ENCODE data around the gene CCDC27.
A peak's percentile ranks its signal among the peaks of the same experiment; 100 is the strongest.

Gene CCDC27

DNA sequence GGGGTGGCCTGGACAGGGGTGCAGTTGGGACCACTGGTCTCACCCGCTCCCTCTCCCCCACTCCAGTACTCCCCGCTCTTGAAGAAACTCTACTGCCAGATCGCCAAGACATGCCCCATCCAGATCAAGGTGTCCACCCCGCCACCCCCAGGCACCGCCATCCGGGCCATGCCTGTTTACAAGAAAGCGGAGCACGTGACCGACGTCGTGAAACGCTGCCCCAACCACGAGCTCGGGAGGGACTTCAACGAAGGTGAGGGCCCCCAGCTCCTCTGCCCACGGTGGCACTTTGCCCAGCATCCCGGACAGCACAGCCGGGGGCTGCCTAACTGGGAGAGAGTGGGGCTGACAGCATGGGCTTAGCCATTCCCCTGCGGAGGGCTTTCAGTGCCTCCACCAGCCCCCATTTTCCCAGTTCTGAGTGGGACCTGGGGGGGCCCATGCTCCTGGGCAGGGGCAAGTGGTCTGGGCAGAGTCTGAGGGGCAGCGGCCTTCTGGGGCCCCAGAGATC lies 30.2 kb upstream of the CCDC27 start:
- no peak for DNase-seq

DNA sequence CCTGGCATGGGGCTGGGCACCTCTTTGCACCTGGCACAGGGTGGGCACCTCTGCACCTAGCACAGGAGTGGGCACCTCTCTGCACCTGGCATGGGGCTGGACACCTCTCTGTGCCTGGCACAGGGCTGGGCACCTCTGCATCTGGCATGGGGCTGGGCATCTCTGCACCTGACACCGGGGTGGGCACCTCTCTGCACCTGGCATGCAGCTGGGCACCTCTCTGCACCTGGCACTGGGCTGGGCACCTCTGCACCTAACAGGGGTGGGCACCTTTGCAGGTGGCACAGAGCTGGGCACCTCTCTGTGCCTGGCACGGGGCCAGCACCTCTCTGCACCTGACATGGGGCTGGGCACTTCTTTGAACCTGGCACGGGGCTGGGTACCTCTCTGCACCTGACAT lies 29.4 kb upstream of the CCDC27 start:
- DNase-seq: no peak

DNA sequence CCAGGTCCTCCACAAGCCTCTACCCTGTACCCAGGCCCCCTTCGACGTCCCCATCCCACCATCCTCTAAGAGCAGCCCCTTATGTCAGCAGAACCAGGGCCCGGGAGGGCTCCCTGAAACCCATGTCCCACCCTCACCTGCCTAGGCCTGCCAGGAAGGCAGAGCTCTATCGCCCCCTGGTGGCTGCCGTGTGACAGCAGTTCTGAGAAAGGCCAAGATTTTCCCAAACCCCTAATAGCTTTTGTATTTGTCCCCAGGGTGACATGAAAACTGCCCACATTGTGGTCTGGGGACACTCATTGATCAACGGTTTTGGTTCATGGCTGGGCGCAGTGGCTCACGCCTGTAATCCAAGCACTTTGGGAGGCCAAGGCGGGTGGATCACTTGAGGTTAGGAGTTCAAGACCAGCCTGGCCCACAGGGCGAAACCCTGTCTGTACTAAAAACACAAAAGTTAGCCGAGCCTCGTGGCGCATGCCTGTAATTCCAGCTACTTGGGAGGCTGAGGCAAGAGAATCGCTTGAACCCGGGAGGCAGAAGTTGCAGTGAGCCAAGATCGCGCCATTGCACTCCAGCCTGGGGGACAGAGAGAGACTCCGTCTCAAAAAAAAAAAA lies 27.7 kb upstream of the CCDC27 start:
- DNase-seq: peak; percentile 57

DNA sequence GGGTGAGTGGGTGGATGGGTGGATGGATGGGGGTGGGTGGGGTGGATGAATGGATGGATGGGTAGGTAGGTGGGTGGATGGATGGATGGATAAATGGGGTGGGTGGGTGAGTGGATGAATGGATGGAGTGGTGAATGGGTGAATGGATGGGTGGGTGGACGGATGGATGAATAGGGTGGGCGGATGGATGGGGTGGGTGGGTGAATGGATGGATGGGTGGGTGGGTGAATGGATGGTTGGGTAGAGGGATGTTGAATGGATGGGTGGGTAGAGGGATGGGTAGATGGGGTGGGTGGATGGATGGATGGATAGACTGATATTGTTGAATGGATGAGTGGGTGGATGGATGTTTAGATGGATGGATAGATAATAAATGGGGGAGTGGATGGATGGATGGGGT lies 26.9 kb upstream of the CCDC27 start:
- DNase-seq: no peak

DNA sequence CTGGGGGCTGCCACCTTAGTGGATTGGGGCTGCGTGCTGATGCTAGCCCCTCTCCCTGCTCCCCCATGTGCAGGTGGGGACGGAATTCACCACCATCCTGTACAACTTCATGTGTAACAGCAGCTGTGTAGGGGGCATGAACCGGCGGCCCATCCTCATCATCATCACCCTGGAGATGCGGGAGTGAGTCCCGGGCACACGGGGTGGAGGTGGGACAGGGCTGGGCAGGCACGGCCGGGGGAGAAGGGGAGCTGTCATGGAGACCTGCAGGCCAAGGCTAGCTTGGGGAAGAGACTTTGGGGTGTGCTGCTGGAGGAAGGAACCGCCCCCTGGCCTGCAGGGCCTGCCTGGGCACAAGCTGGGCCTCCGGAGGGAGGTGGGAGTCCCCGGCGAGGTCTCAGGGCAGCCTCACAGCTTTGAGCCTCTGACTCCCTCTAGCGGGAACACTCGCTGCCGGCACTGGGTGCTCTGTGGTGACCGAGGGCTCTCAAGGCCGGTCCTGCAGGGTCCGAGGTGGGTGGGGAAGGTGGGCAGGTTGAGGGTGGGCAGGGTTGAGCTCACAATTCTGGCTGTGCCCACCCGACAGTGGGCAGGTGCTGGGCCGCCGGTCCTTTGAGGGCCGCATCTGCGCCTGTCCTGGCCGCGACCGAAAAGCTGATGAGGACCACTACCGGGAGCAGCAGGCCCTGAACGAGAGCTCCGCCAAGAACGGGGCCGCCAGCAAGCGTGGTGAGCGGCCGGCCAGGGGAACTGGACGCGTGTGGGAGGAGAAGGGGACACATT lies 25.0 kb upstream of the CCDC27 start:
- DNase-seq: no peak

DNA sequence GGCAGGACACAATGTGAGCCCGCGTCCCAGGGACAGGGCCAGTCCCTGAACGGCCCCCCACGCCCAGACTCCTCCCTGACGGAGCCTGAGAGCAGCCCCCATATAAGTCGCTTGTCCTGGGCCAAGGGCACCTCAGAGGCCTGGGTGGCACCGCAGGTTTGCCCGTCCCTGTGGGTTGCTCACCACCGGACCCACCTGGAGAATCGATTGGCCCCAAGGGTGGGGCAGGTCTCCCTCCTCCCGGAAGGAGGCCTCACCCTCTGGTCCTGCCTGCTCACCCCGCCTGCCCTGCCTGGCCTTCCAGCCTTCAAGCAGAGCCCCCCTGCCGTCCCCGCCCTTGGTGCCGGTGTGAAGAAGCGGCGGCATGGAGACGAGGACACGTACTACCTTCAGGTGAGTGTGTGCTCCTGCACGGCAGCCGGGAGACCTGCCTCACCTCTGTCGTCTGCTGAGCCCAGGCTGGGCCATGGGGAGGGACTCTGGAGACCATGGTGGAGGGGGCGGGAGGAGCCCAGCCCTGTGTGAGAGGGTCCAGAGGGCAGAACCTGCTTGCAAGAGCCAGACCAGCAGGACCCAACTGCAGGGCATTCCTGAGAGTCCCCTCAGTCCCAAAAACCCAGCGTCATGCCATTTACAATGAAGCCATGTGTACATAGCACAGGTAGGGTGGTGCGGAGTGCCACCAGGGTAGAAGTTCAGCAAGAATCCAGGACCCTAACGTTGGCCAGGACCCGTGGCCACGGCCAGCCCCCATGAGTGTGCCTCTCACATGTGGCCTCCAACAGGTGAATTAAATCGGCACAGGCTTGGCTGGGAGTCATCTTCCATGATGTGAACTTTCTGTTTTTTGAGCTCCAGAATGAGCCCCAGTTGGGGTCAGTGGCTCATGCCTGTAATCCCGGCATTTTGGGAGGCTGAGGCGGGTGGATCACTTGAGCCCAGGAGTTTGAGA lies 24.1 kb upstream of the CCDC27 start:
- no peak for DNase-seq

DNA sequence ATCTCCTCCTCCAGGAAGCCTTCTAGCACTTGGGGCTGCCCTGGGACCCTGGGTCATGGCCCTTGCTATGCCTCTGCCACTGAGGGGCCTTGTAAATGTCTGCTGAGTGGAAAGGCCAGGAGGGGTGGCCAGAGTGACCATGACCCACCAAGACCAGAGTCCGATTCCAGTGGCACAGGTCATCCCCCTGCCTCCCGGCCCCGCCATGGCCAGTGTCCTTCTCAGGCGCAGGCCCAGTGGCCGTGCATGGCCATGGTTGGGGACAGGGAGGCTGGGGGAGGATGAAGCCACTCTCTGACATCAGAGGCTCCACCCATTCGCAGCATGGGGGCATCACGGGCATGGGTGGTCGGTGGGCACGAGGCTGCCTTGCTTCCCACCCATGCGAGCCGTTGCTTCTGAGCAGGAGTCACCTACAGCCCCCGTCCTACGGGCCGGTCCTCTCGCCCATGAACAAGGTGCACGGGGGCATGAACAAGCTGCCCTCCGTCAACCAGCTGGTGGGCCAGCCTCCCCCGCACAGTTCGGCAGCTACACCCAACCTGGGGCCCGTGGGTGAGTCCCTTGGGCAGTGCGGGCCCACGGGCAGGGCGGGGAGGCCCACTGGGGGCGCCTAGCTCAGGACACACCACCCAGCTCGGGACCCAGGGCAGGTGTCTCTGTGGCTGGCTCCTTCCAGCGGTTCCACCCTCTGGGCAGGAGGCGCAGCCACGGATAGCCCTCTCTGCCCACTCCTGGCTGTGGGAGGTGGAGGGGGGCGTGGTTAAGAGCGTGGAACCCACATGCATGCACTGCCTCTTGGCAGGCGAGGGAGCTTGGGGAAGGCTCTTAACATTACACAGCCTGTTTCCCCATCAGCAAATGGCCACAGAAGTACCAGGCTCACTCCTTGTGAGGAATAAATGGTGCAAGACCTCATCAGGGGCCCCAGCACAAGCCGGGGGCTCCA lies 22.4 kb upstream of the CCDC27 start:
- DNase-seq: no peak

DNA sequence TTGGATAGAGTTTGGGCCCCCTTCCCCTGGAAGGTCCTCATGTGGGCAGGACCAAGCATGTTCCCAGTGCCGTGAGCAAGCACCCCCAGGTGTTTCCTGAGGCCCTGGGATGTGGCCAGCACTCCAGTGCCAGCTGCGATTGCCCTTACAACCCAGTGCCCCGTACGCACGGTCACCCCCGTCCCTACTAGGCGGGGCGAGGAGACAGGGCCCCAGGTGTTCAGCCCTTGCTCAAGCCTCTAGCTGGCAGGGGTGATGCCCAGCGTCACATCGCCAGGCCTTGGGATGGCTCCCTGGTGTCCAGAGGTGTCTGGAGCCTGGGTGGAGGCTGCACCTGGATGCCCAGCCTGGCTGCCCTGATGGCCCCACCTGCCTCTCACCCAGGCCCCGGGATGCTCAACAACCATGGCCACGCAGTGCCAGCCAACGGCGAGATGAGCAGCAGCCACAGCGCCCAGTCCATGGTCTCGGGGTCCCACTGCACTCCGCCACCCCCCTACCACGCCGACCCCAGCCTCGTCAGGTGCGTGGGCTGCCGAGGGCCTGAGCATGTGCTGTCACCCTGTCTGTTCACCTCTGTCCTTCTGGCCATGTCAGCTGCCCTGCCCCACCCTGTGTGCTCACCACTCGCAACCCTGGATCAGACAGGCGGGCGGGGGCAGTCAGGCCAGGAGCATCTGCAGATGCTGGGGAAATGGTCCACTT lies 21.6 kb upstream of the CCDC27 start:
- DNase-seq: no peak

DNA sequence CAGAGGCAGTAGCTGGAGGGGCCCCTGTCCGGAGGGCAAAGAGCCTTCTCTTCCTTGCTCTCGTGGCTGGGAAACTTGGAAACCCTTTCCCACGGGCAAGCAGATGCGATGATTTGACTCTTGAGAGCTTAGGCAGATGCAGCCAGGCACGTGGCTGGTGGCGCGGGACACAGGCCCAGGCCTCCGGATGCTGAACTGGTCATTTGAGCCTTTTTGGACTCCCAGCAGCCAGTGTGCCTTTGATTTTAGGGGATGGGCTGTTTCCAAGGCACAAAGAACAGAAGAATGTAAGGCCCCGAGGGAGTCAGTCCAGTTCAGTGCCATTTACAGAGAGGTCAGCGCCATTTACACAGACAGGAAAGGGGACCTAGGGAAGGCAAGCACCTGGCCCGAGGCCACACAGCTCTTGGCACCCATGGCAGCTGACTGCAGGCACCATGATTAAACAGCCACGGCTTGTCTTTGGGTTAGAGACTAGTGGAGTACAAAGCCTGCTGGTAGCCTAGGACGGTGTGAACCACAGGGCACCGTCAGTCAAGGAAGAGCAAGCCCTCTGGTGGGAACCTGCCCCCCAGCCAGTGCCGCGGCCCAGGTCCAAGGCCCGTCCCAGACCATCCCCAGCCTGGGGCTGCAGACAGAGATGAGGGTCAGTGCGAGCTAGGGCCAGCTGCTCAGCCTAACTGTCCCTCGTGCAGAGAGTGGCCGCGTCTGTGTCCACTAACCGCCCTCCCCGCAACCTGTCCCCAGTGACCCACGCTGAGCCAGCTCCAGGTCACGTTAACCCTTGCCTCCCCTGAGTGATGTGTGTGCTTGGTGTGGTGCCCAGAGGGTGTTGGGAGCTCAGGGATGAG lies 20.4 kb upstream of the CCDC27 start:
- no peak for DNase-seq

DNA sequence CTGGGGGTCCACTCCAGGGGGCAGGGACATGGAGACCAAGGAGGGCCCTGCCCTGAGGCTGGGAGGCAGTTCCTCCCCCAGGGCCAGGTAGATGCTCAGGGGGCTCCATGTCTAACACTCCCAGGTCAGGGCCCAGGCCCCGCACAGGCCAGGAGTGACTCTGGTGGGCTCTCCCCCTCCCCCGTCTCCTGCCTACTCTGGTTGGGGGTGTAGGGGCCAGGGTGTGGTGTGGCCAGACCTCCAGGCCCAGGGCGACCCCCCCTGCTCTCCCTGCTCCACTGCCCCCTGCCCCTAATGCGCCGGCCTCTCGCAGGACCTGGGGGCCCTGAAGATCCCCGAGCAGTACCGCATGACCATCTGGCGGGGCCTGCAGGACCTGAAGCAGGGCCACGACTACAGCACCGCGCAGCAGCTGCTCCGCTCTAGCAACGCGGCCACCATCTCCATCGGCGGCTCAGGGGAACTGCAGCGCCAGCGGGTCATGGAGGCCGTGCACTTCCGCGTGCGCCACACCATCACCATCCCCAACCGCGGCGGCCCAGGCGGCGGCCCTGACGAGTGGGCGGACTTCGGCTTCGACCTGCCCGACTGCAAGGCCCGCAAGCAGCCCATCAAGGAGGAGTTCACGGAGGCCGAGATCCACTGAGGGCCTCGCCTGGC lies 19.7 kb upstream of the CCDC27 start:
- DNase-seq: no peak

DNA sequence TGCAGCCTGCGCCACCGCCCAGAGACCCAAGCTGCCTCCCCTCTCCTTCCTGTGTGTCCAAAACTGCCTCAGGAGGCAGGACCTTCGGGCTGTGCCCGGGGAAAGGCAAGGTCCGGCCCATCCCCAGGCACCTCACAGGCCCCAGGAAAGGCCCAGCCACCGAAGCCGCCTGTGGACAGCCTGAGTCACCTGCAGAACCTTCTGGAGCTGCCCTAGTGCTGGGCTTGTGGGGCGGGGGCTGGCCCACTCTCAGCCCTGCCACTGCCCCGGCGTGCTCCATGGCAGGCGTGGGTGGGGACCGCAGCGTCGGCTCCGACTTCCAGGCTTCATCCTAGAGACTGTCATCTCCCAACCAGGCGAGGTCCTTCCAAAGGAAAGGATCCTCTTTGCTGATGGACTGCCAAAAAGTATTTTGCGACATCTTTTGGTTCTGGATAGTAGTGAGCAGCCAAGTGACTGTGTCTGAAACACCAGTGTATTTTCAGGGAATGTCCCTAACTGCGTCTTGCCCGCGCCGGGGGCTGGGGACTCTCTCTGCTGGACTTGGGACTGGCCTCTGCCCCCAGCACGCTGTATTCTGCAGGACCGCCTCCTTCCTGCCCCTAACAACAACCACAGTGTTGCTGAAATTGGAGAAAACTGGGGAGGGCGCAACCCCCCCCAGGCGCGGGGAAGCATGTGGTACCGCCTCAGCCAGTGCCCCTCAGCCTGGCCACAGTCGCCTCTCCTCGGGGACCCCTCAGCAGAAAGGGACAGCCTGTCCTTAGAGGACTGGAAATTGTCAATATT lies 19.0 kb upstream of the CCDC27 start:
- DNase-seq: no peak

DNA sequence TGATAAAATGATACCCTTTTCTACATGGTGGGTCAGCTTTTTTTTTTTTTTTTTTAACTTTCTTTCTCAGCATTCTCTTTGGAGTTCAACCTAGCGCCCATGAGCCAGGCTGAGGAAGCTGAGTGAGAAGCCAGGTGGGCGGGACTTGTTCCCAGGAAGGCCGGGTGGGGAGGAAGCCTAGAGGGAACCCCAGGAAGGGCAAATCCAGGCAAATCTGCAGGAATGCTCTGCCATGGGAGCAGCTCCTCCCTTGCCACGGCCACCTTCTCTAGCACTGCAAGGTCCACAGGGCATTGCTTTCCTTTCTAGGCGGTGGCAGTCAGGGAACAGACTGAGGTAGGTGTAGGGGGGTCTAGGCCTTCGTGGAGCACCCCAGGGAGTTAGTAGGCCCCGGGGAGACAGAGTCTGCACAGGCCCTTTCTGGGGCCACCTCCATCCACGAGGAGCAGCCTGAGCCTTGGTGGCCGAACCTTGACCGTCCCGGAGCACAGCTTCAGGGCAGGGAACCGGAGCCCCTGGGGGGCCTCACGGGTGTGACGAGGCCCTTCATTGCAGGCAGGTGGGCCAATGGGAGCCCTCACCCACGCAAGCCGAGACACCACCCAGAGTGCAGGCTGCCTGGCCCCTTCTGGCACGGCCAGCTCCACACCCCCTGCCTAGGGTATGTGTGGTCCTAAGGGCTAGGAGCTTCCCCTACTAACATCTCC lies 18.2 kb upstream of the CCDC27 start:
- no peak for DNase-seq

DNA sequence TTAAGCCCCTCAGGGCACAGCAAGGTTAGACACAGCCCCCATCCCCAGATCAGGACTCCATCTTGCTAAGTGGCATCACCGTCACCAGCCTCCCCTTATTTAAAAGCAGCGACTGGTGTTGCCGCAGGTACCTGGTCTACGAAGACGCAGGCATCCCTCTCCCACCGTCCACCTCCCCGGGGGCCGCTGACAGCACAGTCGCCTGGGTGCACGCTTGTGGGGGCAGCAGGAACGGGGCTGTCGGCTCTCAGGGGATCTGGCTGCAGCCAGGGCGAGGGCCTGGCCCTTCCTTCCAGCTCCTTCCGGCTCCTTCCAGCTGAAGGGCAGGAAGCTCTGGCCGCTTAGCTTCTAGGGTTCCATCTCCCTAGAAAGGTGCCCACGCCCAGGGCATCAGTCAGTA lies 17.6 kb upstream of the CCDC27 start:
- DNase-seq: no peak

DNA sequence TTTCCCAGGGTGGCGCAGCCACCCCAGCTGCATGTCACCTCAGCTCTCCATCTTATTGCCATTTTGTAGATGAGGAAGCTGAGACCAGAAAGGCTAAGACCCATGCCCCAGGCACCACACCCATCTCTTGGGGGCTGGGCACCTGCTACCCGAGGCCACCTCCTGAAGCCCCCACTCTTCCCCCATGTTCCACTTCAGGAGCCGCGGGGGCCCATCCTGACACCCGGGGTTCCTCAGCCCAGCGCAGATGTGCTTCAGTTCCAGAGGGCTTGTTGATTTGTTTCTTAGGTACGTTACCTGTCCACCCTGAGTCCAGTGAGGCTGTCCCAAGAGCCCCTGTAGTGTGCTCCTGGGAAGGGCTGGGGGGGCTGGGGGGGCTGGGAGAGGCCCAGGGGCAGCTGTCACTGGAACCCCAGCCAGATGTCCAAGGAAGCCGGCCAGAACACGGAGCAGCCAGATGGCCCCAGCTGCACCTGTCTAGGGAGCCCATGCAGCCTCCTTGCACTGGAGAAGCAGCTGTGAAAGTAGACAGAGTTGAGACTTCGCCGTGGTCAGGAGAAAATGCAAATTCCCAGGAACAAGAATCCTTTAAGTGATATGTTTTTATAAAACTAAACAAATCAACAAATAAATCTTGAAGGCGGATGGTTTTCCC lies 17.1 kb upstream of the CCDC27 start:
- no peak for DNase-seq

DNA sequence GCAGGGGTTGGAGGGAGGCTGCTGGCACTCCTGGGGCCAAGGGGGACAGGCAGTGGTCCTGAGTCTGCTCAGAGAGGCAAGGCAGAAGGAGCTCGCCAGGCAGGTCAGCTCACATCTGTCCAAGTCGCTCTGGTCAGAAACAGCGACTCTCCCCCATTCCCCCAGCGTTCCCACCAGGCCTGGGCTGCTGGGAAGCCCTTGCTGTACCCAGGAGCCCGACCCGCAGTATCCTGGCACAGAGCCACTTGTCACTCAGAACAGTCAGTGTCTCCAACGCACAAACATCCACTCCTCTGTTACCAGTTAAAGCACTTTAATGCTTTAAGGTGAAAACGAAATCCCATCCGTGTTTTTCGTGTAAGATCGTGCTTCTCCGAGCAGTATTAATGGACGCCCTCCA lies 16.6 kb upstream of the CCDC27 start:
- no peak for DNase-seq

DNA sequence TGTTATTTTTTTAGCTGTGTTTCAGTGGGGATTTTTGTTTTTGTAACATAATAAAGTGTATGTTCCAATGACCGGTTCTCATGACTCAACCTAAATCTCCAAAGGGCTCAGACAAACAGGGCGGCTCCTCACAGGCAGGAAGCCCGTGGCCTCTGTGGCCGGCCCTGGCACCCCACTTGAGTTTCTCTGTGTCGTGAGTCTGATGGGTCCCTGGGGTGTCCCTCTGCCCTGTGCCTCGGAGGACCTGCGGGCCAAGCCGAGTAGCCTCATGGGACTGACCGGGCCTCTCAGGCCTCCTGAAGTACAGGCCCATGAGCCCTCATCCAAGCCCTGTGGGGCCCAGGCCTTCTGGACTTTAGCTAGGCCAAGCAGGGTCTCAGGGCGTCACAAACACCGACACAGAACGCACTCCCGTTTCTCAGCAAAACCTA lies 16.1 kb upstream of the CCDC27 start:
- DNase-seq: no peak

DNA sequence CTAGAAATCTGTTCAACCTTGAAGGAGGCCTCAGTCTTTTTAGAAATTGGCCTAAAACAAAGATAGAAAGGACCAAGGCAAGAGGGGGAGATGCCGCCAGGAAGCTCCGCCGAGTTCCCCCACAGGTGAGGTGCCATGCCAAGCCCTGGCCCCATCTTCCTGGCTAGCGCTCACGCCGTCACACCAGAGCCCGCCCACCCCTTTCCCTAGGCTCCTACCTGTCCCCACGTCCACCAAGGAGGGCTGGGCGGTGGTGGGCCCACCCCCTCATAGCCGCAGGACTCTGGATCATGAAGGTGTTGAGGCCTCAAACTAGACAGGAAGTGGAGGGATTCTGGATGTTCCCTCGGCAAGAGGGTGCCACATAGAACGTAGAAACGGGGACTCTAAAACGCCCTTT lies 15.5 kb upstream of the CCDC27 start:
- DNase-seq: no peak

DNA sequence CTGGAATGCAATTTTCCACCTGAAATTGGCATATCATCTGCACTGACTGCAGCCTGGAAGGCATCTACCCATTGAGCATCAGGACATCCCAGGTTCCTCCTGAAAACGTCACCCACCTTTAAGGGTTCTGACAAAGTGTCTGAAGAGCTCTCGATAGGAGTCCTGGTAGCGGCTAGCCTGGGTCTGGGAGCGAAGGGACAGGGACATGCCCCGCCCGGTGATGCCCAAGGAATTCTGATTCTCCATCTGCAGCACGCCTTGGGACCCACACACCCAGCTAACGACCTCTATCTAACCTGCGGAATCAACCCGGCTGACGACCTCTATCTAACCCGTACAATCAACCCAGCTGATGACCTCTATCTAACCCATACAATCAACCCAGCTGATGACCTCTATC lies 13.3 kb upstream of the CCDC27 start:
- no peak for DNase-seq

Data from activated effector memory CD4-positive, alpha-beta T cell treated with Interleukin-2 at 50 U/mL for 16 hours (primary cell).